Ovary (tissue), 3 donors: ENCODE data around the gene NR3C2.

Experiments used
- CTCF ChIP-seq, 3 donors: fragments of 450-650 bp in 2 of 3; fragments of 200-600 bp in 1 of 3; IDR thresholded peaks; one replicate each; pipeline versions ENCODE4 v1.5.1 to v1.8.0; 2016 to 2022; ENCODE audit warnings: antibody characterized with exemption in 3 of 3, mild to moderate bottlenecking in 1 of 3
- EP300 ChIP-seq: sonication (generic); formaldehyde crosslinking; IDR thresholded peaks from one replicate; pipeline ENCODE4 v1.6.1; 2017; ENCODE audit warnings: antibody characterized with exemption
- POLR2A ChIP-seq: fragments of 450-650 bp; IDR thresholded peaks from one replicate; pipeline ENCODE4 v1.6.1; 2017; ENCODE audit warnings: antibody characterized with exemption, mild to moderate bottlenecking, moderate library complexity
- donor health status: DM: no; HTN: no; CAD: no.

DNA sequence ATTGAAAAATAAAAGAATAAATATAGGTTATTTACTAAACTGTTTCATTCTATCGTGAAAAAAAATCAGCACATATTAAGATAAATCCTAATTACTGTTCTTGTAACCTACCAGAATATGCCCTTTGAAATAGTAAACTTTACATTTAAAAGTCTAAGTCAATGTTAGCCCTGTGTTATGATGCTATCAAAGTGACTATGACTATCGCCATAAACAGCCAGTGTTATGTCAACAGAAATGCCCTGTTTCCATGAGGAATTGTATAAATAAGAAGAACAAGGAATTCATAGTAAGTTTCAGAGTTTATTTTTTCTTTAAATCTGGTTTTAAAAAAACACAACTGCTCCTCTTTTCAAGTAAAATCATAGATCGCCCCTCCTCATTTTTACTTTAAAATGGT lies 11.4 kb downstream of the NR3C2 start:
- TF ChIP-seq POLR2A (no peak), CTCF (IDR thresholded peaks at IDR 0.05) (no peak), EP300 (no peak)
